ENCODE results near the gene TNN.

TNN gene

DNA sequence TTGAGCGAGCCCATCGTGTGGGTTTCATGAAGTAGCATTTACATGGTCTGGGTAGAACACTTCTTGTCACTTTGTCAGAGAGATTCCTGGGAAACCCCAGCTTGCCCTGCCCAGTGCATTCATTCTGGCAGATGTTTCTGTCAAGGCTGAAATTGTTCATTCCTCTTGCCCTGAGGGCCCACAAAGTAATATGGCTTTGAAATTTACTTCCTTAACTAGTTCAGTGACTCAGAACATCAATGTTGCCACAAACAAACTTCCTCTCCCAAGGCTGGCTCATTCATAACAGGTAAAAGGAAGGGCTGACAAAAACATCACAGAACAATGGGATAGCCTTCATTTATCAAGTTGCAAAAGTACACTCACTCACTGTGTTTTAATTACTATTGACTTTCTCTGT, 129.9 kb downstream of the TNN start:
- DNase-seq (ENCODE audit: low read depth in 1 of 2, low spot score in 1 of 2) = peak in 1 of 2 experiments; percentile 28
- Histone ChIP-seq H3K27ac (replicated peaks) (no peak overlapping the region), H3K4me3 (replicated peaks; ENCODE audit: insufficient read depth, low read length) (no peak overlapping the region), H3K27me3 (ENCODE audit: insufficient read depth, poor library complexity, severe bottlenecking) (no peaks in the 10 kb centered on the region)
- TF ChIP-seq, protein P1, sequence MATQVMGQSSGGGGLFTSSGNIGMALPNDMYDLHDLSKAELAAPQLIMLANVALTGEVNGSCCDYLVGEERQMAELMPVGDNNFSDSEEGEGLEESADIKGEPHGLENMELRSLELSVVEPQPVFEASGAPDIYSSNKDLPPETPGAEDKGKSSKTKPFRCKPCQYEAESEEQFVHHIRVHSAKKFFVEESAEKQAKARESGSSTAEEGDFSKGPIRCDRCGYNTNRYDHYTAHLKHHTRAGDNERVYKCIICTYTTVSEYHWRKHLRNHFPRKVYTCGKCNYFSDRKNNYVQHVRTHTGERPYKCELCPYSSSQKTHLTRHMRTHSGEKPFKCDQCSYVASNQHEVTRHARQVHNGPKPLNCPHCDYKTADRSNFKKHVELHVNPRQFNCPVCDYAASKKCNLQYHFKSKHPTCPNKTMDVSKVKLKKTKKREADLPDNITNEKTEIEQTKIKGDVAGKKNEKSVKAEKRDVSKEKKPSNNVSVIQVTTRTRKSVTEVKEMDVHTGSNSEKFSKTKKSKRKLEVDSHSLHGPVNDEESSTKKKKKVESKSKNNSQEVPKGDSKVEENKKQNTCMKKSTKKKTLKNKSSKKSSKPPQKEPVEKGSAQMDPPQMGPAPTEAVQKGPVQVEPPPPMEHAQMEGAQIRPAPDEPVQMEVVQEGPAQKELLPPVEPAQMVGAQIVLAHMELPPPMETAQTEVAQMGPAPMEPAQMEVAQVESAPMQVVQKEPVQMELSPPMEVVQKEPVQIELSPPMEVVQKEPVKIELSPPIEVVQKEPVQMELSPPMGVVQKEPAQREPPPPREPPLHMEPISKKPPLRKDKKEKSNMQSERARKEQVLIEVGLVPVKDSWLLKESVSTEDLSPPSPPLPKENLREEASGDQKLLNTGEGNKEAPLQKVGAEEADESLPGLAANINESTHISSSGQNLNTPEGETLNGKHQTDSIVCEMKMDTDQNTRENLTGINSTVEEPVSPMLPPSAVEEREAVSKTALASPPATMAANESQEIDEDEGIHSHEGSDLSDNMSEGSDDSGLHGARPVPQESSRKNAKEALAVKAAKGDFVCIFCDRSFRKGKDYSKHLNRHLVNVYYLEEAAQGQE (IDR thresholded peaks at IDR 0.05; ENCODE audit: insufficient replicate concordance, low read depth) = no peak
- no peak for TF ChIP-seq GABPA (IDR thresholded peaks at IDR 0.05; ENCODE audit: low read depth)
- TF ChIP-seq SPI1 (IDR thresholded peaks at IDR 0.05; ENCODE audit: borderline replicate concordance, low read depth) = no peak
- TF ChIP-seq POLR2AphosphoS5 (IDR thresholded peaks at IDR 0.05; ENCODE audit: low read depth) = no peak
- TF ChIP-seq, protein P2, sequence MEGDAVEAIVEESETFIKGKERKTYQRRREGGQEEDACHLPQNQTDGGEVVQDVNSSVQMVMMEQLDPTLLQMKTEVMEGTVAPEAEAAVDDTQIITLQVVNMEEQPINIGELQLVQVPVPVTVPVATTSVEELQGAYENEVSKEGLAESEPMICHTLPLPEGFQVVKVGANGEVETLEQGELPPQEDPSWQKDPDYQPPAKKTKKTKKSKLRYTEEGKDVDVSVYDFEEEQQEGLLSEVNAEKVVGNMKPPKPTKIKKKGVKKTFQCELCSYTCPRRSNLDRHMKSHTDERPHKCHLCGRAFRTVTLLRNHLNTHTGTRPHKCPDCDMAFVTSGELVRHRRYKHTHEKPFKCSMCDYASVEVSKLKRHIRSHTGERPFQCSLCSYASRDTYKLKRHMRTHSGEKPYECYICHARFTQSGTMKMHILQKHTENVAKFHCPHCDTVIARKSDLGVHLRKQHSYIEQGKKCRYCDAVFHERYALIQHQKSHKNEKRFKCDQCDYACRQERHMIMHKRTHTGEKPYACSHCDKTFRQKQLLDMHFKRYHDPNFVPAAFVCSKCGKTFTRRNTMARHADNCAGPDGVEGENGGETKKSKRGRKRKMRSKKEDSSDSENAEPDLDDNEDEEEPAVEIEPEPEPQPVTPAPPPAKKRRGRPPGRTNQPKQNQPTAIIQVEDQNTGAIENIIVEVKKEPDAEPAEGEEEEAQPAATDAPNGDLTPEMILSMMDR (IDR thresholded peaks at IDR 0.05; ENCODE audit: insufficient read depth, low read length) = no peak

Measured in HL-60 (cell line).